ENCODE measurements around the gene ACAT1.
"Not testable (repeated sequence)": the region's sequence is repeated elsewhere in the genome, so short reads cannot be mapped to it uniquely, and the experiment has no call there.

Gene ACAT1

GRCh38 chr11:108121274-108122155 is at the start of gene ACAT1:
Gene ACAT1, plus strand, starts transcription at chr11:108121567. Its CDS starts 40 bp downstream, at chr11:108121607.
- DNase-seq, result peak; percentile 94 to 96

GRCh38 chr11:108084811-108085210 is 36.6 kb upstream of the ACAT1 start:
- DNase-seq, result no peak

- no peak for DNase-seq
Measured at GRCh38 chr11:108085672-108086071, 35.7 kb upstream of the ACAT1 start.

- no peak for DNase-seq
Measured at GRCh38 chr11:108092134-108092533, 29.2 kb upstream of the ACAT1 start.

GRCh38 chr11:108093128-108093904 is 28.1 kb upstream of the ACAT1 start:
- no peak for DNase-seq

GRCh38 chr11:108097179-108097578 is 24.2 kb upstream of the ACAT1 start:
- DNase-seq, result no peak

- DNase-seq, result no peak
Measured at GRCh38 chr11:108101090-108101775, 20.1 kb upstream of the ACAT1 start.

- no peak for DNase-seq
Measured at GRCh38 chr11:108111126-108111525, 10.2 kb upstream of the ACAT1 start.

GRCh38 chr11:108112057-108112456 is 9.3 kb upstream of the ACAT1 start:
- no peak for DNase-seq

GRCh38 chr11:108115500-108116140 is 5.7 kb upstream of the ACAT1 start:
- no peak for DNase-seq

- peak; percentile 74 to 82 for DNase-seq
Measured at GRCh38 chr11:108117746-108118371, 3.5 kb upstream of the ACAT1 start.

- DNase-seq, result not testable (repeated sequence)
Measured at GRCh38 chr11:108120936-108121273, 462 bp upstream of the ACAT1 start.

GRCh38 chr11:108122166-108122628 is 830 bp downstream of the ACAT1 start:
- no peak for DNase-seq

- no peak for DNase-seq
Measured at GRCh38 chr11:108125096-108125495, 3.7 kb downstream of the ACAT1 start.

- DNase-seq, result no peak
Measured at GRCh38 chr11:108128772-108129171, 7.4 kb downstream of the ACAT1 start.

- peak in 1 of 2 experiments; percentile 31 for DNase-seq
Measured at GRCh38 chr11:108131993-108132392, 10.6 kb downstream of the ACAT1 start.

- DNase-seq, result not testable (repeated sequence)
Measured at GRCh38 chr11:108132993-108133538, 11.7 kb downstream of the ACAT1 start.

GRCh38 chr11:108135845-108136544 is 14.6 kb downstream of the ACAT1 start:
- DNase-seq, result peak in 1 of 2 experiments; percentile 38

- no peak for DNase-seq
Measured at GRCh38 chr11:108137212-108137611, 15.8 kb downstream of the ACAT1 start.

- DNase-seq, result no peak
Measured at GRCh38 chr11:108142304-108142703, 20.9 kb downstream of the ACAT1 start.

GRCh38 chr11:108144615-108145014 is 23.2 kb downstream of the ACAT1 start:
- no peak for DNase-seq

Data from SW 1271 (cell line).